UCSD-AML1 (cell line): ENCODE results near the gene MBNL3.
A peak's percentile ranks its signal among the peaks of the same experiment; 100 is the strongest.
"Not testable (repeated sequence)": the region's sequence is repeated elsewhere in the genome, so short reads cannot be mapped to it uniquely, and the experiment has no call there.

Experiments used
- DNase-seq: peaks from one replicate; lab custom pipeline; 2025; ENCODE audit not compliant: unreplicated experiment; lab: John Stamatoyannopoulos, UW

MBNL3 gene

DNA sequence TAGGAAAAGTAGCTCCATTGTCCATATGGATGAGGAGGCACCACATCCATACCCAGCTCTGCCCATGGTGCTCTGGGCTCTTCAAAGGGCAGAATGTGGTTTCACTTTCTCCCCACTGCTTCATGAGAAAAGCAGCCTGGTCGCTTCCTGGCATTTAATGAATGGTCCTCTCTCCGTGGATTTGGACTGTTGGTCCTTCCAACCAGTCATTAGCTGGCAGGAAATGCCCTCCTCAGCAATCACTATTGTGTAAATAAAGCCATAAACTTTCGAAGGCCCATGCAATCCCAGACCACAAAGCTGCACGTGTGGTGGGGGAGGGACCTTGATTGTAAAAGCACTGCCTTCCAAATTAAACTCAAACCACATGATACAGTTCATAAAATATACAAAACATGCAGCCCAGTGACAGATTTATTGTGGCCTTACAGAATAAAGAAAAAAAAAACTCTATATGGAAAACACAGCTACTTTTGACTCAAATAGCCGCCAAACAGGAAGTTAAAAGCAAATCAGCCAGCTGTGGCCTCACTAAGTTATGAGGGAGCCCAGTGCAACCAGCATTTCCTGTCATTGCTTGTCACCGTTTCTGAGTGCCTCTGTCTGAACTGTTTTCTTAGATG, 8.1 kb downstream of the MBNL3 start:
- peak; percentile 29 for DNase-seq

DNA sequence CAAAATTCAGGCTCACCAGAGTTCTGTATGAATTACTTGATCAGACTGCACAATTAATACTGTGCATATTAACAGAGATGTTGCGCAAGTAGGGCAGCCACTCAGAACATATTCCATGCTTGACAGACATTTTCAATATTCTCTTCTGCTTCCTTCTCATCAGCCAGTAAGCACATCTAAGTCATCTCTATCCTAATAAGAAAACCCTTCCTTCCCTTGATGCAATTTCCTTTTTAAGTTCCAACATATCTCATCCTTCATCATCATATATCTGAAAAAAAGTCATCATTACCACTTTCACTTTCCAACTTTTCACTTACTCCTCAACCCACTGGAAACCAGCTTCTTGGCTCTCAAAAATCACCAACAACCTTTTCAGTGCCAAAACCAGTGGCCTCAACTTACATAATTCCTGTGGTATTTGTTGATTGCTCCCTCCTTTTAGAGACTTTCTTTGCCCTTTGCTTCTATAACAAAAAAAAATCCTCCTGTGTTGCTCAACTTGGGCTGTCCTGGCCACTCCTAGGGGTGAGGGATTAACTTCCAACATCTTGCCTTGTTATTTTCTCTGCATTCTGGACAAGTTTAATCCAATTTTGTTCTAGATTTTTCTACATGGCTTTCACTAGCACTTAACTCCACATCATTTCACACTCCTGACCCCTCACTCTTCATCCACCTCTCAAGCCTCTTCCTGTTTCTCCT, 14.1 kb downstream of the MBNL3 start:
- no peak for DNase-seq

DNA sequence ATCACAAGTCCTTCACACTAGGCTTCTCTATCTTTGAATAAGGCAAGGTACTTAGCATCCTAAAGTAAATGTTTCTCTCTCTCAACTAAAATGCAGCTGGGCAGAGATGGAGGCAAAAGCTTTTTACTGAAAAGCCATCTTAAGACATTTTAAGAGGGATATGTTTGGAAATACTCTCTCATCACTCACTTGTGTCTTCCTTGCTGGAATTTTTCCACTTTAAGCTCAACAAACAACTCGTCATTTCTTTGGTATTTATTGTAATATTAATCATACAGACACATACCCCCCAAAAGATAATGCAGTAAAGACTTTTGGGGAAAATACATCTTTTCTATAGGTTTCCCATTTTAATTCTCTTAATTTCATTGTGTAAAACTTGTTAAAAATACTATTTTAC, 16.4 kb downstream of the MBNL3 start:
- no peak for DNase-seq

DNA sequence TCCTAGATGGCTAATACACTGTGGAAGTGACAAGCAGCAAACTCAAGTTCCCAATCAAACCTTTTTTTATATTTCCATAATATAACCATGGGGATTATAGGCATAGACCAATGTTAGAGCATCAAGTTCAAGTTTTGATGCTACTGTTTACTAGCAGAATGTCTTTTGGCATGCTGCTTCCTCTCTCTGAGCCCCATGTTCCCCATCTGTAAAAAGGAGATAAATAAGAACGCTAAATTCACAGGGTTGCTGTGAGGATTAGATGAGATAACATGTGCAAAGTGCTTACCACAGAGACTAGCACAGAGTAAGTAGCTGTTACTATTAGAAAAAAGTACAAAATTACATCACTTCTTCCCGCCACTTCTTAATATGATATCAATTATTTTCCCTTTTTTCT, 18.0 kb downstream of the MBNL3 start:
- no peak for DNase-seq

DNA sequence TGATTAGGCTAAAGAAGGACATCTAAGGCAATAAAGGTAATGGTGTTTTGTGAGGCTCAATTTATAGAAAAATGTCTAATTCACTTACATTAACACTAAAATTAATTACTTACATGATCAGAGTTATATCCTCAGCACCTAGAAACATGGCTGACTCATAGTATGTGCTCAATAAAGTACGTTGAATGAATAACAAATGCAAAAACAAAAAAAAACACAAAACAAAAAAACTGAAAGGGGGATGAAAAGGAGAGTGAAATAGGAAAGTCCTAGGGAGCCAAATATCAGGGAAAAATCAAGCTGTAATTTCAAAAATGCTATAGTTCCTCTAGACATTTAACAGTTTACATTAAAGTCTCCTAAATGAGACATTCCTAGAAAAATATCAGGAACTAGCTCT, 18.7 kb downstream of the MBNL3 start:
- no peak for DNase-seq

DNA sequence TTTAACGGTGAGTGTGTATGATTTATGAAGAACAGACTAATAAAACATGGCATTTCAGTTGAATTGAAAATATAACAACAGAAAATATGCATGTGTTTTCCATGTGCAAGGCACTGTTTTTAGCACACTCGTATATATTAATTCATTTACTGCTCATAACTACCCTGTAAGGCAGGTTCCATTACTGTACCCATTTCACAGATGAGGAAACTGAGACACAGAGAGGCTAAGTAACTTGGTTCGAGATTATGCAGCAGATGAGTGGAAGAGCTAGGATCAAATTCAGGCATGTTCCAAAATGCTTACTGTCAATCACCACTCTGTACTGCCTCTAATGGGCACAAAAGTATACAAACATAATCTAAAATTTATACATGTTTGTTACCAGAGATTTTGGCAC, 20.4 kb downstream of the MBNL3 start:
- no peak for DNase-seq

DNA sequence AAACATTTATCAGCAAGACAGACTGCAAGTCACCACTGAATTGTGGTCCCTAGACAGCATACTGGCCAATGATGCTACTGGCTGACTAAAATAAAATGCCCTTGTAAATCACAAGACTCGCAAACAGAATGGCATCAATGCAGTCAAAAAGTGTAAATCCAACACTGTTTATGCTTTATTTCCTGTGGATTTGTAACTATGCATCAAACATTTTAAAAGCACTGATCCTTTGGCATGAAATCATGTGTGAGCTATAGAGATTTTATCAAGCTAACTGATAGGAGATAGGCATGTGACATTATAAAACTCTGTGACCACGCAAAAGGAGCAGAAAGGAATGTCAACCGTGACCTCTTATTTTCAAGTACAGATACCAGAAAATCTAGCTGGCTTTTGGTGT, 20.8 kb downstream of the MBNL3 start:
- DNase-seq, result no peak

DNA sequence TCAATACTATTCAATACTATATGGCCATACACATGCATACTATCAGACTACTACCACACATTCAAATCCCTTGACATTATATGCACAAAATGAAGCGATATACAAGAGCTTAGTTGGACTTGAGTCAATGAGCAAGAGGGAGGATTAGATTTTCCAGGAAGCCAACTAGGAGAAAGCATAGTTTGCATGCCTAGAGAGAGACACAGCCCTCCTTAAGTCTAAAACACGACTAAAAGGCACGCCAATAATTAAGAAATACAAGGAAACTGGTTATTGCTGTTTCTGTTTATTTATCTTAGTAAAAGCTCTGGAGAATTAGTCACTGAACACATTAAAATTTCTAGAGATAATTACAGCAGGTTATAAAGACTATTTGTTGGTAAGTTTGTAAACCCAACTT, 21.8 kb downstream of the MBNL3 start:
- DNase-seq, result no peak

DNA sequence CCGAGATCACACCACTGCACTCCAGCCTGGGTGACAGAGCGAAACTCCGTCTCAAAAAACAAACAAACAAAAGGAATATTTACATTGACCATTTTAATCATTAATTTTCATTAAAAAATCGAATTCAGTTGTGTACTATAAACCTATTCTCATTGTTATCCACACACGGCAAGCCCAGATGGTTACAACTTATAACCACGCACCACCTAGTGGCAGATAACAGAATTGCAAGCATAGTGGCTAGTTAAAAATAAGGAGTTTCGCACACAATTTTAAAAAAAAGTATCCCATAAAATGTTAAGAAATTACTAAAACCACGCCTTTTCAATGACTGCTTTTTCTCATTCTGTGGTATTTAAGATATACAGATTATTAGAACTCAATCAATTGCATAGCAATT, 25.4 kb downstream of the MBNL3 start:
- no peak for DNase-seq

DNA sequence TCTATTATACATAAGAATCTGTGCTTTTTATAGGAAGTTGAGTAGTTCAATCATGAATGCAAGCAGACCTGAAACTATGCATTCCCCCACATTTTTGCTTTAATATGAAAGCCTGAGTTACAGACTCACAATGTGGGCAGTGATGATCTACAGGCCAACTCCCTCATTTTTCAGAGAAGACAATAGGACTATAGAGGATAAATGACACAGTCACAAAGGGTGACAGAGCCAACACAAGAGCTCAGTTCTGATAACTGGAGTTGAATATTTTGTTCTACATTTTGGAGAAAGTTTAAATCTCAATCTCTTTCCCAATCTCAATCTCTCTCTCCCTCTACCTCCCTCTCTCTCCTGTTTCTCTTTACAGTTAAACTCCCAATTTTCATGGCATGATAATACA, 27.0 kb downstream of the MBNL3 start:
- DNase-seq, result no peak

DNA sequence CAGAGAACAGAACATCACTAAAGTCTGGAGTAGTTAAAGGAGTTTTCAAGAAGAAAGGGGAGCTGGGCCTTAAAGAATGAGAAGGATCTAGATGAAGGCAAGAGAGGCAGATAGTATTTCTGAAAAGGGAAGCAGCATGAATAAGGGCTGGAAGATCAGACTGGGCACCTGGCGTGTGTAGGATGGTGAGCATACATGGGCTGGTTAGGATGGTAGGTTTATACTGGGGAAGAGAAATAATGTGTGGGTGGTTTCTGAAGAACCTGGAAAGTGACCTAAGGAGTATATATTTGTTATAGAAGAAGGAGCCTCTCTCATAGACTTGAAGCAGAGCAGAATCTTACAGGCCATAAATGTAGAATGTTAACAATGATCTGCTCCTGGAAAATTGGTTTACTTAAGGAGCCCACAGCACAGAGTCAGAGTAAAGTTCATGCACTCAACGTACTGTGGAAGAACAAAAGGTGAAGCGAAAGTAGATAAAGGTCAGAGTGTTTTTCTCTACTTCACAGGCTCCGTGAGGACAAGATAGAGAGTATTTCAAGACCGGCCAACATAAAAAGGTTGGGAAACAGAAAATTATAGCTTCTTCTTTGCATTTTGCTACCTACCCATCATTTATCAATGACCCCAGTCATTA, 35.8 kb downstream of the MBNL3 start:
- no peak for DNase-seq

DNA sequence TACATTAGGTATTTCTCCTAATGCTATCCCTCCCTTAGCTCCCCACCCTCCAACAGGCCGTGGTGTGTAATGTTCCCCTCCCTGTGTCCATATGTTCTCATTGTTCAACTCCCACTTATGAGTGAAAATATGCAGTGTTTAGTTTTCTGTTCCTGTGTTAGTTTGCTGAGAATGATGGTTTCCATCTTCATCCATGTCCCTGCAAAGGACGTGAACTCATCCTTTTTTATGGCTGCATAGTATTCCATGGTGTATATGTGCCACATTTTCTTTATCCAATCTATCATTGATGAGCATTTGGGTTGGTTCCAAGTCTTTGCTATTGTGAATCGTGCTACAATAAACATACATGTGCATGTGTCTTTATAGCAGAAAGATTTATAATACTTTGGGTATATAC, 42.9 kb downstream of the MBNL3 start:
- DNase-seq, result not testable (repeated sequence)

DNA sequence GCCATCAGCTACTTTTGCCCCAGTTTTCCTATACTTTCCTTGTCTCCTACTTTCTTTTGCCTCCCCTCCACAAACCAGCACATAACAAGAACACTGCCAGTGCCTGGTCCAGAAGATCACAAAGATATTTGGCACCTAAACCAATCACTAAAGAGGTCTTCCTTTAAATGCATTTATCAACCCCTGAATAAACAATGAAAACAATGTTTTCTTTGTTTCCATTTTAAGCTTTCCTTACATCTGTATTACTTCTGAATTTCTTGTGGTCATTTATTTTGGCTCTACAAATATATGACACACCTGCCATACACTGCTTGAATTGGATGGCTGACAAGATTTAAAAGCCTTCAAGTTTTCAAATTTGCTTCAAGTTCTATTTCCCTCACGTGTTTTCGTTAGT, 43.9 kb downstream of the MBNL3 start:
- no peak for DNase-seq

DNA sequence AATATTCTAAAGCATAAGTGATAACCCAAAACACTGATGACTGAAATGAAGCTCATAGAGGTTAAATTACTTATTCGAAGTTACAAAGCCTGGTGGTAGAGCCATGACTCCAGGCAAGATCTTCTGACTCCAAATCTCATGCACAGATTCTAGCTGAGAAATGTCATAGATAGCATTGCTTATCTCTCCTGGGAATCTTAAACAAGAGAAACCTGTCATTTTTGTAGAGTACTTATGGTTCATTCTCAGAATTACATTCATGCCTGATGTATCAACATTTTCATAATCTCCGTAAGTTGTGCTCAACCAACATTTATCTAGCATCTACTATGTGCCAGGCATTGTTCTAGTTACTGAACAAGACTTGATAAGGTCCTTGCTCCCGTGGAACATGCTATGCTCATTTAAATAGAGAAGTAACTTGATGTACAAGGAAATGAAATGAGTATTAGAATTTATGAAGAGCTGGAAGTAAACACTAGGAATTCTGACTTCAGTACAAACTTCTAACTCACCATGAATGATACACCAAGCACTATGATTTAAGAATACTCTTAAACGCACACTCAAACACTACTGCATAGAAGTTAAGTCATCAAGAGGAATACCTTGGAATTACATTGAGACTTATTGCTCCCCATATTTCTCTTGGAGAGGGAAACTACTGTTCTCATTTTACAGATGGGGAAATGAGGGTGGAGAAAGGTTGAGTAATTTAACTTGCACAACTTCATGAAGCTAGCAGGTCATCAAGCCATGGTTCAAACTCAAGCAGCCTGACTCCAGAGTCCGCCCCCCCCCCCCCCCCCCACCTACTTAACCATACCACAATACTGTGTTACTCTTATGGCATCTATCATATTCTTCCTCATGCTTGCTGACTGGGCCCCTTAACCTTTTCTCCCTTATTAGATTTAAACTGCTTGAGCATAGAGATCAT, 45.4 kb downstream of the MBNL3 start:
- no peak for DNase-seq

DNA sequence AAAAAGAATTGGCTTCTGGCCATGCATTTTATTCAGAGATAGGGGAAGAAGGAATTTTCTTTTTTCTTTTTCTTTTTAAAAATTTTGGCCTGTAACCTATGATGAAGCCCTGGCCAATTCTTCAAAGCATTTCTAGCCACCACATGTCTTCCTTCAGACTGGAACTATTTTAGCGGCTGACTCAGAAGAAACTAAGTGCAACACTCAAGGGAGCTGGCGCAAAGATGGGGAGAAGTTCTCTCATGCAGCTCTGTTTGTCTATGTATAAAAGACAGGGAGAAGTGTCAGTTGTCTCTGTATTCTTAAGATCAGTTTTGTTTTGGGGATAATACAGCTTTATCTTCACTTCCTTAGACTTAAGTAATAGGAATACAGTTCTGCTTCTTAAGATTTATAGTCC, 46.1 kb downstream of the MBNL3 start:
- DNase-seq, result no peak

DNA sequence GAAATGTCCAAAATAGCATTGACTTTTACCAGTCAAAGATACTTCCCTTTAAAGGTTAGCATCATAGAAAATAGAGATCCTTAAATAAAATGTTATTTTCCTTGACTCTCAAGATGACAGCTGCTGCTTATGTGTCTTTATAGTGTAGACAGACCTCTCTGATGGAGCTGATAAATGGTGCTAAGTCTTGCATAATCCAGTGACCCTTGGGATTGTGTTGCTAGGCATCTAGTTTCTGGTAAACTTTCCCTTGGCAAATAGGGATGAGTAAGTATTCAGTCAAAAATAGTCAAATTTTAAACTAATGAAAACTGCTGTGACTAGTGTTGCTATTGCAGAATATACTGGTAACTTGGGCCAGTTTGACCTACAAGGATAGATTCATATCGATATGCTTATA, 53.6 kb downstream of the MBNL3 start:
- no peak for DNase-seq

DNA sequence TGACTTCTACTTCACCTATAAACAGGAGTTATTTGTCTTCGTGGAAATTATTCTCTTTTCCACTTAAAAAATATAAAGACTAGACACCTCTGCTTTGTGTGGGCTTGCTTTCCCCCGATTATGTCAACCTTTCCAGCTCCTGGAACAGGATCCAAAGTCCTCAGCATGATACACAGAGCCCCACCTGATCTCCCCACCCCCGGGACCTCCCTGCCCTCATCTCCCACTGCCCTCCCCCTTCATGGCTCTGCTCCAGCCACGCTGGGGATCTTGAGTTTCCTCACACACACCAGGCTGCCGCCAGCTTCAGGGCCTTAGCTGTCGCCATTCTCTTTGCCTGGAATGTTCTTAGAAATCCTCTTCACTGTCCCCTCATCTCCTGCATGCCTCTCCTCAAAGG, 55.3 kb downstream of the MBNL3 start:
- no peak for DNase-seq

DNA sequence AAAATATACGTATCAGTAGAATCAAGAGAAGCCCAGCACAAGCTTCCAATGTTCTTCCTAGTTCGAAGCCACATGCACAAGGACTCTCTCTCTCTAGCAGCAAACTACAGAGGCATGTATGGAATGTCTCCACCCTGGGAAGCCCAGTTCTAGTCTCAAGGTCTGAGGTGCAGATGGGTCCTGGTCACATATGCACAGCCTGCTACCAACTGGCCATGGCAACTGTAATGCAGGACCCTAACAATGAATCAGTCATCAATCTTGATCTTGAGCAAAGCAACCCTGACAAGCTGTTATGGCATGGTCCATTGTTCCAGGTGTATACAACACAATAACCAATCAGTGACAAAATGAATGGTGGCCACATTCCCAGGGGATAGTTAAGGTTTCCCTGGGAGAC, 55.8 kb downstream of the MBNL3 start:
- DNase-seq, result no peak

DNA sequence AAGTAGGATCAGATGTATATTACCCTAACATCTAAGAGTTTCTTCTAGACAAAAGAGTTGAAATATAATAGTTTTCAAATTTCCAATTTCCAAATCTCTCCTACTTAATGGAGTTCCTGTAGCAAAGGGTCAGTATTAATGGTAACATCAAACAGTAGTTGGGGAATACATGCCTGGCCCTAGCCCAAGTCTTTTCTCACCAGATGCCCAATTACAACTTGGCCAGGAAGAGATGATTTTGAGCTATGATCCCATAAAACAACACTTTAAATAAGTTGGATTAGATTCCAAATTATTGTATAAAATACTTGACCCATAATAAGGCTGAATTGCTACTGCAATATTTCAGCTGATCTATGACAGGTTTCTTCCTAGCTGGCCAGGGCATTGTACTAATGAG, 59.9 kb downstream of the MBNL3 start:
- DNase-seq, result no peak

DNA sequence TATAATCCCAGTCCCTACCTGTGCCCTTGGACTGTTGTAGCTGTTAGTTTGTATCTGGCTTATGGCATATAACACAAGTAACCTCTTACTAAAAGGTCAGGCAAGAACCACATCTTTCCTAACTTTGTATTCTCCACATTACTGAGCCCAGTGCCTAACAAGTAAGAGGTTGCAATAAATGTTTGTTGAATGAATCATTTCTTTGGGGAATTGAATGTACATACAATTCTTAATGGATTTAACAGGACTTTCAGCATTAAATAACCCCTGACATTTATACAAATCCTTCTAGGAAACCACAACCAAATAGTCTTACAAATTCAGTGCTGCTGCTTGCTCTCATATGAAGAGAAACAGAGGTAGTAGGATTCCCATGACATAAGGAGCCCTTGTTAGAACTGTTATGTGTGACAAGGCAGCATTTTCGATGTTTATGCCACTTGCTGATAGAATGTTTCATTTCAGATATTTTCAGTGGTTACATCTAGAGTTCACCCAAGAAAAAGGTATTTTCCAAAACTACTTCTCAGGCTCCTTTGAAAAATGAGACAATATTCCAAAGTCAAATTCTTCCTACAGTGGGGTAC, 62.0 kb downstream of the MBNL3 start:
- no peak for DNase-seq

DNA sequence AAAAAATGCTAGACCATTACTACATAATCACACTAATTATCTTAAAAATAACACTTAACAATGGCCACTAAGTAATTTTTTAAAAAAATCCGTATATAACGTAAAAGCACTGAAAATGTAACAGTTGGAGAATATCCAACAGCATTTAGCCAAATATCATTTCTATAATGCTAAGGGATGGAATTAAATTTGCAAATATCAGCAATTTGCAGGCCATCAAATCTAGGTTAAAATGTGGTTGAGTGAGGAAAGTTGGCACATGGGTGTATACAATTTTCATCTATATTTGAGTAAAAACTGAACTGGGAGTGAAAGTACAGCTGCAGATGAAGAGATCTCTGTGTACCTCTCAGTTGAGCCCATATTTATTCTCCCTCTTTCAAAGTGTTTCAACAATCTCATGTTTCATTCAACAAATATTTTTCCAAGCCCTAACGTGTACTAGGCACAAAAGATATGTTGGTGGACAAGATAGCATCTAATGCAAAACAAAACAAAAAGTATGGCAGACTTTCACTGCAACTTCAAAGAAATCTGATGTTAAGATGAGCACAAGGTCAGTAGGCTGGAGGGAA, 63.0 kb downstream of the MBNL3 start:
- no peak for DNase-seq
